Endothelial cell of umbilical vein (primary cell): Measurements from ENCODE around the gene NKTR. TPM values are rescaled to one million over a fixed set of nuclear protein-coding genes. Genes with fewer than 3 reads are reported as not detected.
A peak's percentile ranks its signal among the peaks of the same experiment; 100 is the strongest.

ENCODE experiments used
- BruUV-seq: library from RNA; stranded (reverse); fragments of 400-500 nt; replicated peaks from 2 replicates; lab custom pipeline; 2021; lab: Mats Ljungman, UMichigan
- CTCF ChIA-PET: fragments of 300-600, 350-600 bp; sonication (Branson Sonifier 250); formaldehyde crosslinking; loops from one replicate; lab custom pipeline; 2021; ENCODE audit warnings: antibody characterized with exemption, inconsistent platforms; lab: Charles Lee
- POLR2A ChIA-PET: fragments of 300-600, 350-600 bp; sonication (Branson Sonifier 250); formaldehyde crosslinking; loops from one replicate; lab custom pipeline; 2021; ENCODE audit warnings: antibody characterized with exemption, inconsistent platforms; lab: Charles Lee
- DNase-seq: peaks from one replicate; pipeline ENCODE4 v3.0.0-alpha.2; 2011; ENCODE audit warnings: low read depth, low spot score
- FAIRE-seq: peaks from 2 replicates; lab custom pipeline; 2011; peaks lifted over from hg19 to GRCh38; lab: Jason Lieb, UNC
- H2AFZ ChIP-seq: 2 replicates; pipeline ENCODE4 v1.6.0; 2012; ENCODE audit warnings: low read depth, low read length, control low read depth, inconsistent platforms
- H3K27ac ChIP-seq: 2 replicates; pipeline ENCODE4 v1.5.1; 2011; ENCODE audit warnings: low read depth, mild to moderate bottlenecking, control low read depth, low read length, moderate library complexity; ENCODE audit not compliant: insufficient read depth
- H3K27me3 ChIP-seq, 2 experiments: 2 replicates each; pipeline versions ENCODE4 v1.6.0 to v1.6.1; 2011; ENCODE audit warnings: low read length in 2 of 2, mixed read lengths in 1 of 2; ENCODE audit not compliant: control insufficient read depth in 2 of 2, insufficient read depth in 2 of 2
- H3K36me3 ChIP-seq, 2 experiments: 2 replicates in 1 of 2; 3 replicates in 1 of 2; pipeline ENCODE4 v1.5.1; 2011; ENCODE audit warnings: low read length in 2 of 2, mild to moderate bottlenecking in 1 of 2, moderate library complexity in 1 of 2; ENCODE audit not compliant: control insufficient read depth in 2 of 2, insufficient read depth in 2 of 2; ENCODE audit errors: extremely low read depth in 1 of 2
- H3K4me1 ChIP-seq: 3 replicates; pipeline ENCODE4 v1.5.1; 2011; ENCODE audit warnings: mild to moderate bottlenecking, low read length; ENCODE audit not compliant: control insufficient read depth, insufficient read depth; ENCODE audit errors: extremely low read depth
- H3K4me2 ChIP-seq: 2 replicates; pipeline ENCODE4 v1.6.1; 2011; ENCODE audit warnings: low read length, control low read depth, mixed read lengths; ENCODE audit not compliant: insufficient read depth
- H3K4me3 ChIP-seq, 3 experiments: fragments of 200-600 bp in 1 of 3; sonication (generic), shearing (Covaris generic) in 1 of 3; replicated peaks in 1 of 3; 2 replicates each; pipeline ENCODE4 v1.5.1; 2011 to 2016; ENCODE audit warnings: control low read depth in 3 of 3, low read length in 3 of 3, mild to moderate bottlenecking in 2 of 3, inconsistent platforms in 1 of 3, low read depth in 1 of 3, moderate library complexity in 1 of 3; ENCODE audit not compliant: insufficient read depth in 1 of 3
- H3K79me2 ChIP-seq: 2 replicates; pipeline ENCODE4 v1.6.0; 2012; ENCODE audit warnings: low read length, inconsistent platforms; ENCODE audit not compliant: control insufficient read depth, insufficient read depth
- H3K9ac ChIP-seq: replicated peaks from 2 replicates; pipeline ENCODE3; 2011; ENCODE audit warnings: low read length, control low read depth; ENCODE audit not compliant: insufficient read depth; ENCODE audit errors: extremely low read depth
- H3K9me1 ChIP-seq: replicated peaks from 3 replicates; pipeline ENCODE4 v1.6.0; 2011; ENCODE audit warnings: mild to moderate bottlenecking, low read length; ENCODE audit not compliant: control insufficient read depth, insufficient read depth; ENCODE audit errors: extremely low read depth
- H3K9me3 ChIP-seq: replicated peaks from 2 replicates; pipeline ENCODE4 v1.5.1; 2012; ENCODE audit warnings: low read length, inconsistent platforms; ENCODE audit not compliant: control insufficient read depth, insufficient read depth
- H4K20me1 ChIP-seq: replicated peaks from 2 replicates; pipeline ENCODE3; 2011; ENCODE audit warnings: mild to moderate bottlenecking, low read length; ENCODE audit not compliant: control insufficient read depth, insufficient read depth; ENCODE audit errors: extremely low read depth
- CTCF ChIP-seq, 2 donors: IDR thresholded peaks; 1 replicate in 1 of 2; 2 replicates in 1 of 2; pipeline ENCODE4 v1.5.1; 2011; ENCODE audit warnings: low read length in 2 of 2, mild to moderate bottlenecking in 2 of 2, moderate library complexity in 2 of 2, control low read depth in 1 of 2, inconsistent platforms in 1 of 2, low read depth in 1 of 2; ENCODE audit not compliant: insufficient read depth in 1 of 2; ENCODE audit errors: extremely low read depth in 1 of 2
- EZH2 ChIP-seq: IDR thresholded peaks from 2 replicates; pipeline ENCODE4 v1.6.1; 2012; ENCODE audit warnings: borderline replicate concordance, low read depth, mild to moderate bottlenecking, moderate library complexity, low read length, inconsistent platforms; ENCODE audit not compliant: severe bottlenecking
- FOS ChIP-seq: IDR thresholded peaks from 2 replicates; pipeline ENCODE4 v1.6.1; 2011; ENCODE audit warnings: mild to moderate bottlenecking, low read length, moderate library complexity, borderline replicate concordance; ENCODE audit not compliant: insufficient read depth
- GATA2 ChIP-seq: IDR thresholded peaks from 2 replicates; pipeline ENCODE4 v1.7.0; 2011; ENCODE audit warnings: low read depth, mild to moderate bottlenecking, moderate library complexity, mixed read lengths, low read length; ENCODE audit not compliant: insufficient read length, insufficient read depth
- JUN ChIP-seq: IDR thresholded peaks from 2 replicates; pipeline ENCODE4 v1.6.1; 2011; ENCODE audit warnings: borderline replicate concordance, low read depth; ENCODE audit not compliant: insufficient read length, insufficient read depth
- MAX ChIP-seq: IDR thresholded peaks from 2 replicates; pipeline ENCODE4 v1.6.1; 2011; ENCODE audit not compliant: insufficient read depth, insufficient read length
- MYC ChIP-seq: IDR thresholded peaks from one replicate; pipeline ENCODE4 v1.6.1; 2011; ENCODE audit warnings: mild to moderate bottlenecking, low read depth, low read length
- POLR2A ChIP-seq: IDR thresholded peaks from 2 replicates; pipeline ENCODE4 v1.6.1; 2012; ENCODE audit warnings: low read depth, mild to moderate bottlenecking, control low read depth, low read length
- POLR2AphosphoS5 ChIP-seq: IDR thresholded peaks from 2 replicates; pipeline ENCODE4 v1.6.1; 2012; ENCODE audit warnings: low read depth, mild to moderate bottlenecking, control low read depth, low read length, moderate library complexity; ENCODE audit not compliant: insufficient read depth
- dilution Hi-C: fragments of 300-500 bp; cut with MboI; formaldehyde crosslinking; loops from one replicate; pipeline ENCODE4 v1.15.0; 2019; ENCODE audit warnings: low sequenced_read_pairs; ENCODE audit not compliant: extremely low pct_ligation_motif_present
- intact Hi-C: fragments of 100-400 bp; cut with micrococcal nuclease; formaldehyde crosslinking; loops from one replicate; pipeline ENCODE4 v1.10.0; 2022
- polyA plus RNA-seq, 4 experiments: library from polyadenylated mRNA; depleted of rRNA in 3 of 4; stranded (reverse) in 3 of 4; unstranded in 1 of 4; fragments of >200 nt; gene quantifications; 2 replicates each; pipeline versions ENCODE4 v1.2.1 to v1.2.3, GENCODE V29; 2011 to 2012; ENCODE audit warnings: missing spikeins in 1 of 4
- total RNA-seq: library from RNA; stranded (reverse); gene quantifications from 2 replicates; pipeline ENCODE4 v1.2.3, GENCODE V29; 2021

Gene NKTR
- total and polyA plus RNA-seq, 2 donors (not counting 3 experiments of a cell fraction or from before 2014, with no cell fraction given), result 27.4 to 99.0 TPM

- Histone ChIP-seq H3K4me3 (peak within 1 kb of the TSS; percentile 76 to 78 (median 77)), H3K9me3 (no peaks in the 10 kb centered on the region), H3K4me2 (peak within 1 kb of the TSS; percentile 79), H3K9me1 (no peaks in the 10 kb centered on the region), H4K20me1 (no peaks in the 10 kb centered on the region), H3K79me2 (peaks cover 37% of the 10 kb centered on the region), H3K27me3 (no peaks in the 10 kb centered on the region), H3K36me3 (peaks cover 0 to 12% of the 10 kb centered on the region in 2 experiments), H3K27ac (peak within 1 kb of the TSS; percentile 74), H2AFZ (peak within 1 kb of the TSS; percentile 67), H3K4me1 (peaks cover 36% of the 10 kb centered on the region), H3K9ac (peak within 1 kb of the TSS; percentile 87)
- ChIA-PET POLR2A (interaction anchor here (0.7 kb wide), 2 partner anchors 14 to 63 kb away, joined by 3 to 12 read pairs; no protein-coding TSS in a partner anchor), CTCF (interaction anchor here (0.7 to 0.9 kb wide), 3 partner anchors 12 to 90 kb away, joined by 3 read pairs; partner anchors contain the start of gene NKTR)
- FAIRE-seq (peak; percentile 62), DNase-seq (peak; percentile 33)
- dilution Hi-C loops, result no loop called here
- intact Hi-C loops, result loop anchor here (2.0 kb wide), 2 partner anchors 31 to 71 kb away; partner anchors contain the start of gene KLHL40
- BruUV-seq, result TSS peak; percentile 27
- no peak for TF ChIP-seq EZH2
- TF ChIP-seq JUN, result no peak
- no peak for TF ChIP-seq MYC
- TF ChIP-seq POLR2AphosphoS5, result no peak
- TF ChIP-seq CTCF (IDR thresholded peaks at IDR 0.05; ENCODE audit: extremely low read depth in 1 of 2, insufficient read depth in 1 of 2, low read depth in 1 of 2, low read length in 2 of 2), result no peak
- TF ChIP-seq POLR2A, result no peak
- TF ChIP-seq MAX, result no peak
- TF ChIP-seq GATA2, result no peak
- no peak for TF ChIP-seq FOS
Observed at GRCh38 chr3:42653560-42654330, 53.3 kb downstream of the NKTR start, which contains the start of gene ZBTB47. TSS of gene ZBTB47 (plus strand) at chr3:42653697. CDS start at chr3:42658356, 4,659 bp downstream.
